ENCODE measurements around the gene LITAF.

GRCh38 chr16:11605891-11606290, 19.2 kb upstream of the LITAF start:
- no peak for TF ChIP-seq HDGF (IDR thresholded peaks at IDR 0.05; ENCODE audit: borderline replicate concordance)
- TF ChIP-seq SP1 (IDR thresholded peaks at IDR 0.05), result no peak
- TF ChIP-seq NFRKB (IDR thresholded peaks at IDR 0.05), result no peak
- TF ChIP-seq BHLHE40 (IDR thresholded peaks at IDR 0.05; ENCODE audit: borderline replicate concordance), result no peak
- no peak for TF ChIP-seq ZNF384 (IDR thresholded peaks at IDR 0.05)
- TF ChIP-seq TARDBP (IDR thresholded peaks at IDR 0.05), result no peak
- no peak for TF ChIP-seq CTBP1 (IDR thresholded peaks at IDR 0.05; ENCODE audit: borderline replicate concordance)
- no peak for TF ChIP-seq FOXM1 (IDR thresholded peaks at IDR 0.05; ENCODE audit: borderline replicate concordance)
- no peak for TF ChIP-seq SUZ12 (IDR thresholded peaks at IDR 0.05)
- TF ChIP-seq ELF4 (IDR thresholded peaks at IDR 0.05), result no peak
- no peak for TF ChIP-seq LEF1 (IDR thresholded peaks at IDR 0.05; ENCODE audit: borderline replicate concordance)
- no peak for TF ChIP-seq FOXK2 (IDR thresholded peaks at IDR 0.05)
- TF ChIP-seq ARNT (IDR thresholded peaks at IDR 0.05), result no peak

All from HEK293T (cell line).